Fibroblast of lung (primary cell): ENCODE results near the gene ANKRD44. TPM values are rescaled to one million over a fixed set of nuclear protein-coding genes. Genes with fewer than 3 reads are reported as not detected.

Experiments
- DNase-seq, 2 donors: peaks; one replicate each; pipeline versions ENCODE4 v3.0.0 to v3.0.0-alpha.2; 2010; ENCODE audit warnings: low read depth in 2 of 2
- H2AFZ ChIP-seq: 2 replicates; pipeline ENCODE4 v1.5.1; 2012; ENCODE audit warnings: low read length, control low read depth, inconsistent platforms
- H3K27ac ChIP-seq: 2 replicates; pipeline ENCODE4 v1.5.1; 2011; ENCODE audit warnings: low read length, control low read depth; ENCODE audit not compliant: insufficient read depth
- H3K27me3 ChIP-seq: 2 replicates; pipeline ENCODE4 v1.5.1; 2011; ENCODE audit warnings: mild to moderate bottlenecking, low read length; ENCODE audit not compliant: control insufficient read depth, insufficient read depth
- H3K36me3 ChIP-seq: 2 replicates; pipeline ENCODE4 v1.5.1; 2011; ENCODE audit warnings: low read length; ENCODE audit not compliant: control insufficient read depth, insufficient read depth
- H3K4me1 ChIP-seq: 2 replicates; pipeline ENCODE4 v1.5.1; 2011; ENCODE audit warnings: low read length; ENCODE audit not compliant: control insufficient read depth, insufficient read depth; ENCODE audit errors: extremely low read depth
- H3K4me2 ChIP-seq: 2 replicates; pipeline ENCODE4 v1.5.1; 2011; ENCODE audit warnings: low read length, control low read depth; ENCODE audit not compliant: insufficient read depth; ENCODE audit errors: extremely low read depth
- H3K4me3 ChIP-seq, 4 experiments: fragments of 200-600 bp in 1 of 4; sonication (generic) in 1 of 4; replicated peaks in 1 of 4; 2 replicates each; pipeline ENCODE4 v1.5.1; 2011 to 2016; ENCODE audit warnings: low read length in 4 of 4, low read depth in 3 of 4, mild to moderate bottlenecking in 3 of 4, control low read depth in 2 of 4, inconsistent platforms in 1 of 4, mixed read lengths in 1 of 4; ENCODE audit not compliant: insufficient read depth in 1 of 4; ENCODE audit errors: control extremely low read depth in 1 of 4
- H3K79me2 ChIP-seq: 2 replicates; pipeline ENCODE4 v1.5.1; 2012; ENCODE audit warnings: mild to moderate bottlenecking, low read length, inconsistent platforms; ENCODE audit not compliant: control insufficient read depth, insufficient read depth
- H3K9ac ChIP-seq: 2 replicates; pipeline ENCODE4 v1.5.1; 2011; ENCODE audit warnings: mild to moderate bottlenecking, low read length, control low read depth; ENCODE audit not compliant: insufficient read depth
- H3K9me3 ChIP-seq: 2 replicates; pipeline ENCODE4 v1.5.1; 2012; ENCODE audit warnings: low read depth, low read length; ENCODE audit not compliant: control insufficient read depth, insufficient read depth
- H4K20me1 ChIP-seq: 2 replicates; pipeline ENCODE4 v1.5.1; 2011; ENCODE audit warnings: low read length; ENCODE audit not compliant: control insufficient read depth, insufficient read depth; ENCODE audit errors: extremely low read depth
- EZH2 ChIP-seq: IDR thresholded peaks from 2 replicates; pipeline ENCODE4 v1.5.1; 2012; ENCODE audit warnings: low read length, control low read depth, mild to moderate bottlenecking; ENCODE audit errors: missing control alignments
- polyA plus RNA-seq, 2 donors: library from polyadenylated mRNA; depleted of rRNA in 1 of 2; stranded (reverse) in 1 of 2; unstranded in 1 of 2; fragments of >200 nt; gene quantifications; 2 replicates each; pipeline ENCODE4 v1.2.1, GENCODE V29; 2011 to 2012; ENCODE audit warnings: missing spikeins in 1 of 2
- total RNA-seq: library from RNA; depleted of rRNA; stranded (reverse); fragments of >200 nt; gene quantifications from 2 replicates; pipeline ENCODE4 v1.2.1, GENCODE V29; 2014
- TF ChIP-seq, protein P1 (sequence below), 2 donors: IDR thresholded peaks in 1 of 2; conservative IDR thresholded peaks in 1 of 2; 1 replicate in 1 of 2; 2 replicates in 1 of 2; pipeline ENCODE4 v1.5.1; 2011 to 2012; ENCODE audit warnings: low read length in 2 of 2, control low read depth in 1 of 2, inconsistent platforms in 1 of 2, low read depth in 1 of 2, mild to moderate bottlenecking in 1 of 2

ANKRD44 gene
- total and polyA plus RNA-seq, 2 donors (not counting 1 experiment from before 2014, with no cell fraction given) = 7.6 to 9.7 TPM

DNA sequence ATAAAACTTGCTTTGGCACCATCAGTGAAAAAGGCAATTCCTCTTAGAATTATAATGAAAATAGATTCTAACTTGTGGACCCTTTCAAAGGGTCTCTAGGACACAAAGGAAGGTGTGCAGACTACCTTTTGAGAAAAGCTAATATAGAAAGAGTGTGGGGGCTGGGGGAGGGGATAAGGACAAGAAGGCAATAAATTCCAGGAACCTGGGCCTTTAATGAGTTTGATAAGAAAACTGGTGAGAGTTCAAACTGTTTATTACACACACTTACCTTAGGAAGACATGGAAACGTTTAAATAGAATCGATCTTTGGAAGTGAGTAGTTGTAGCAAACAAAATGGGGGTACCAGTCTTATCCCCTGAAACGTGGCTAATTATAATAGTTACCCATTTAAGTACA, 344.5 kb downstream of the ANKRD44 start:
- Histone ChIP-seq H4K20me1 (no peaks in the 10 kb centered on the region), H3K36me3 (no peaks in the 10 kb centered on the region), H3K27me3 (no peaks in the 10 kb centered on the region), H3K79me2 (no peaks in the 10 kb centered on the region), H3K4me1 (peaks cover 2% of the 10 kb centered on the region), H3K27ac (no peak overlapping the region), H3K9ac (no peak overlapping the region), H2AFZ (no peak overlapping the region), H3K4me2 (no peak overlapping the region), H3K9me3 (no peaks in the 10 kb centered on the region), H3K4me3 (peak overlapping the region in 1 of 4 experiments; percentile 68)
- DNase-seq = no peak
- TF ChIP-seq, protein P1, sequence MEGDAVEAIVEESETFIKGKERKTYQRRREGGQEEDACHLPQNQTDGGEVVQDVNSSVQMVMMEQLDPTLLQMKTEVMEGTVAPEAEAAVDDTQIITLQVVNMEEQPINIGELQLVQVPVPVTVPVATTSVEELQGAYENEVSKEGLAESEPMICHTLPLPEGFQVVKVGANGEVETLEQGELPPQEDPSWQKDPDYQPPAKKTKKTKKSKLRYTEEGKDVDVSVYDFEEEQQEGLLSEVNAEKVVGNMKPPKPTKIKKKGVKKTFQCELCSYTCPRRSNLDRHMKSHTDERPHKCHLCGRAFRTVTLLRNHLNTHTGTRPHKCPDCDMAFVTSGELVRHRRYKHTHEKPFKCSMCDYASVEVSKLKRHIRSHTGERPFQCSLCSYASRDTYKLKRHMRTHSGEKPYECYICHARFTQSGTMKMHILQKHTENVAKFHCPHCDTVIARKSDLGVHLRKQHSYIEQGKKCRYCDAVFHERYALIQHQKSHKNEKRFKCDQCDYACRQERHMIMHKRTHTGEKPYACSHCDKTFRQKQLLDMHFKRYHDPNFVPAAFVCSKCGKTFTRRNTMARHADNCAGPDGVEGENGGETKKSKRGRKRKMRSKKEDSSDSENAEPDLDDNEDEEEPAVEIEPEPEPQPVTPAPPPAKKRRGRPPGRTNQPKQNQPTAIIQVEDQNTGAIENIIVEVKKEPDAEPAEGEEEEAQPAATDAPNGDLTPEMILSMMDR (conservative IDR thresholded peaks at IDR 0.05 in 1 of 2, IDR thresholded peaks at IDR 0.05 in 1 of 2; ENCODE audit: low read depth in 1 of 2, low read length in 2 of 2) = no peak
- TF ChIP-seq EZH2 = no peak

DNA sequence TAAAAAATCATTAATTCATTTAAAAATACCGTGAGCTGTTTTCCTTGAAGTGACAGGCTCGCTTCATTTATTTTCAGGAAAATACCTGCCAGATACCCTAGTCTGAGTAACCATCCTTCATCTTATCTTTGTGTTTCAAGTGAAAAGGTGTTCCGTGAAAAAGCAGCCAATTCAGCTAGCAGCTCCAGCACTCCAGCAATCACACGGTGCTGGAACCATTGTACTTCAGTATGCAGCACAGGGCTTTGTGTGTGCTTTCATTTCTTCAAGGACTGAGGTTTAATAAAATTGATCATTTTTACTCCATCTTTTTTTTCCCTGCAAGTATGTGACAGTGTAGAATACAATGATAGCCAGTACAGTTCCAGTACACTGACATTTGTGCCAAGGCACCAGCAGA, 344.9 kb downstream of the ANKRD44 start:
- Histone ChIP-seq H3K4me2 (no peak overlapping the region), H3K79me2 (no peaks in the 10 kb centered on the region), H3K27ac (no peak overlapping the region), H2AFZ (no peak overlapping the region), H3K9ac (no peak overlapping the region), H3K4me1 (peaks cover 2% of the 10 kb centered on the region), H3K27me3 (no peaks in the 10 kb centered on the region), H3K36me3 (no peaks in the 10 kb centered on the region), H3K4me3 (no peak overlapping the region), H4K20me1 (no peaks in the 10 kb centered on the region), H3K9me3 (no peaks in the 10 kb centered on the region)
- DNase-seq = no peak
- no peak for TF ChIP-seq EZH2
- TF ChIP-seq, protein P1 (conservative IDR thresholded peaks at IDR 0.05 in 1 of 2, IDR thresholded peaks at IDR 0.05 in 1 of 2; ENCODE audit: low read depth in 1 of 2, low read length in 2 of 2) = no peak

GRCh38 chr2:196963961-196964360, 346.6 kb downstream of the ANKRD44 start:
- Histone ChIP-seq H3K4me1 (peaks cover 2% of the 10 kb centered on the region), H3K9me3 (no peaks in the 10 kb centered on the region), H3K79me2 (no peaks in the 10 kb centered on the region), H2AFZ (no peak overlapping the region), H3K4me2 (no peak overlapping the region), H3K36me3 (no peaks in the 10 kb centered on the region), H3K27ac (no peak overlapping the region), H4K20me1 (no peaks in the 10 kb centered on the region), H3K4me3 (no peak overlapping the region), H3K9ac (no peak overlapping the region), H3K27me3 (no peaks in the 10 kb centered on the region)
- DNase-seq = no peak
- TF ChIP-seq, protein P1 (conservative IDR thresholded peaks at IDR 0.05 in 1 of 2, IDR thresholded peaks at IDR 0.05 in 1 of 2; ENCODE audit: low read depth in 1 of 2, low read length in 2 of 2) = no peak
- no peak for TF ChIP-seq EZH2
